B cell (primary cell): ENCODE data around the gene PIAS4. TPM values are rescaled to one million over a fixed set of nuclear protein-coding genes. Genes with fewer than 3 reads are reported as not detected.

Source experiments
- ATAC-seq: fragments of 200-7000 bp; cut with Tn5 transposase; one replicate; pipeline ENCODE4 v1.10.0; 2021; ENCODE audit warnings: low read depth, mild to moderate bottlenecking, moderate number of reproducible peaks, moderate library complexity
- CTCF ChIA-PET: fragments of 350-600 bp; sonication (Branson Sonifier 250); formaldehyde crosslinking; loops from one replicate; lab custom pipeline; 2021; ENCODE audit warnings: antibody characterized with exemption, inconsistent platforms; lab: Charles Lee
- POLR2A ChIA-PET: fragments of 350-600 bp; sonication (Branson Sonifier 250); formaldehyde crosslinking; loops from one replicate; lab custom pipeline; 2021; ENCODE audit warnings: antibody characterized with exemption; lab: Charles Lee
- DNase-seq: peaks from one replicate; pipeline ENCODE4 v3.0.0; 2013
- H2AFZ ChIP-seq: 2 replicates; pipeline ENCODE4 v1.6.1; 2012; ENCODE audit warnings: mild to moderate bottlenecking, low read depth, low read length; ENCODE audit not compliant: insufficient read depth, poor library complexity, severe bottlenecking
- H3K27ac ChIP-seq, 2 donors: 1 replicate in 1 of 2; 2 replicates in 1 of 2; pipeline ENCODE4 v1.5.1; 2012 to 2013; ENCODE audit warnings: low read length in 2 of 2, mild to moderate bottlenecking in 2 of 2, moderate library complexity in 1 of 2
- H3K27me3 ChIP-seq, 4 experiments: fragments of 200-600 bp in 1 of 4; sonication (generic) in 1 of 4; replicated peaks in 1 of 4; 1 replicate in 2 of 4; 2 replicates in 2 of 4; pipeline versions ENCODE4 v1.6.1 to v1.7.0; 2013 to 2016; ENCODE audit warnings: low read length in 3 of 4, mild to moderate bottlenecking in 2 of 4, mixed read lengths in 1 of 4, moderate library complexity in 1 of 4; ENCODE audit not compliant: insufficient read depth in 4 of 4, control insufficient read depth in 3 of 4; ENCODE audit errors: control extremely low read depth in 1 of 4
- H3K36me3 ChIP-seq, 2 experiments: replicated peaks in 1 of 2; 1 replicate in 1 of 2; 2 replicates in 1 of 2; pipeline versions ENCODE4 v1.6.1 to v1.7.1; 2013; ENCODE audit warnings: low read length in 1 of 2; ENCODE audit not compliant: insufficient read depth in 2 of 2, control insufficient read depth in 1 of 2; ENCODE audit errors: control extremely low read depth in 1 of 2, extremely low read depth in 1 of 2
- H3K4me1 ChIP-seq, 2 donors: fragments of 200-600 bp in 1 of 2; sonication (generic) in 1 of 2; 1 replicate in 1 of 2; 2 replicates in 1 of 2; pipeline versions ENCODE4 v1.5.1 to v1.6.1; 2013 to 2017; ENCODE audit warnings: low read length in 2 of 2; ENCODE audit not compliant: control insufficient read depth in 2 of 2, insufficient read depth in 2 of 2
- H3K4me2 ChIP-seq: replicated peaks from 2 replicates; pipeline ENCODE3; 2012; ENCODE audit warnings: mild to moderate bottlenecking, low read depth, low read length; ENCODE audit not compliant: poor library complexity, severe bottlenecking
- H3K4me3 ChIP-seq, 5 experiments: fragments of 200-600 bp in 1 of 5; sonication (generic) in 1 of 5; 1 replicate in 3 of 5; 2 replicates in 2 of 5; pipeline versions ENCODE4 v1.5.1 to v1.7.0; 2011 to 2016; ENCODE audit warnings: low read length in 4 of 5, mild to moderate bottlenecking in 4 of 5, low read depth in 2 of 5, control low read depth in 1 of 5, moderate library complexity in 1 of 5; ENCODE audit not compliant: insufficient read depth in 1 of 5; ENCODE audit errors: control extremely low read depth in 1 of 5, extremely low read depth in 1 of 5
- H3K79me2 ChIP-seq: fragments of 200-600 bp; sonication (generic); one replicate; pipeline ENCODE4 v1.6.0; 2016; ENCODE audit warnings: low read length; ENCODE audit not compliant: control insufficient read depth, insufficient read depth
- H3K9ac ChIP-seq: fragments of 200-600 bp; sonication (generic); 2 replicates; pipeline ENCODE4 v1.6.1; 2017; ENCODE audit warnings: mild to moderate bottlenecking, low read length, moderate library complexity
- H3K9me3 ChIP-seq, 3 donors: one replicate each; pipeline versions ENCODE4 v1.6.1 to v1.7.1; 2013; ENCODE audit warnings: low read length in 2 of 3; ENCODE audit not compliant: control insufficient read depth in 2 of 3, insufficient read depth in 1 of 3; ENCODE audit errors: control extremely low read depth in 1 of 3
- H4K20me1 ChIP-seq: 2 replicates; pipeline ENCODE4 v1.6.0; 2012; ENCODE audit warnings: mild to moderate bottlenecking, low read length; ENCODE audit not compliant: insufficient read depth, control insufficient read depth, poor library complexity, severe bottlenecking
- H3K27ac Mint-ChIP-seq: one replicate; pipeline ENCODE4 v1.8.0; 2021; ENCODE audit warnings: mixed read lengths
- H3K27me3 Mint-ChIP-seq: one replicate; pipeline ENCODE4 v1.8.0; 2021; ENCODE audit warnings: mixed read lengths
- H3K4me1 Mint-ChIP-seq: one replicate; pipeline ENCODE4 v1.8.0; 2021; ENCODE audit warnings: mixed read lengths
- H3K4me3 Mint-ChIP-seq: one replicate; pipeline ENCODE4 v1.8.0; 2021; ENCODE audit warnings: mixed read lengths
- H3K9me3 Mint-ChIP-seq: one replicate; pipeline ENCODE4 v1.8.0; 2022; ENCODE audit warnings: mixed read lengths; ENCODE audit not compliant: insufficient read depth
- CTCF ChIP-seq: fragments of 200-600 bp; IDR thresholded peaks from one replicate; pipeline ENCODE4 v1.8.0; 2022; ENCODE audit warnings: antibody characterized with exemption, mild to moderate bottlenecking
- EZH2 ChIP-seq: IDR thresholded peaks from 2 replicates; pipeline ENCODE4 v1.6.1; 2012; ENCODE audit warnings: borderline replicate concordance, low read depth, mild to moderate bottlenecking, moderate library complexity, low read length; ENCODE audit not compliant: insufficient read depth, poor library complexity, severe bottlenecking
- WGBS: methylation state at CpG from one replicate; pipeline ENCODE4 v1.1.5; 2013; ENCODE audit warnings: missing lambda C conversion rate; ENCODE audit not compliant: insufficient coverage; 5-methylcytosine and 5-hydroxymethylcytosine counted together
- intact Hi-C: fragments of 100-400 bp; cut with micrococcal nuclease; formaldehyde crosslinking; loops from one replicate; pipeline ENCODE4 v1.10.0; 2022
- polyA plus RNA-seq: library from polyadenylated mRNA; depleted of rRNA; stranded (reverse); fragments of >200 nt; gene quantifications from 2 replicates; pipeline ENCODE4 v1.2.3, GENCODE V29; 2012
- total RNA-seq, 2 donors: library from RNA; stranded (reverse); fragments of 120-200 nt in 1 of 2; gene quantifications; 1 replicate in 1 of 2; 2 replicates in 1 of 2; pipeline versions ENCODE4 v1.2.3 to v1.2.4, GENCODE V29; 2013 to 2022

Gene PIAS4
- total and polyA plus RNA-seq, 2 donors (not counting 1 experiment from before 2014, with no cell fraction given), result 13.7 to 56.8 TPM

DNA sequence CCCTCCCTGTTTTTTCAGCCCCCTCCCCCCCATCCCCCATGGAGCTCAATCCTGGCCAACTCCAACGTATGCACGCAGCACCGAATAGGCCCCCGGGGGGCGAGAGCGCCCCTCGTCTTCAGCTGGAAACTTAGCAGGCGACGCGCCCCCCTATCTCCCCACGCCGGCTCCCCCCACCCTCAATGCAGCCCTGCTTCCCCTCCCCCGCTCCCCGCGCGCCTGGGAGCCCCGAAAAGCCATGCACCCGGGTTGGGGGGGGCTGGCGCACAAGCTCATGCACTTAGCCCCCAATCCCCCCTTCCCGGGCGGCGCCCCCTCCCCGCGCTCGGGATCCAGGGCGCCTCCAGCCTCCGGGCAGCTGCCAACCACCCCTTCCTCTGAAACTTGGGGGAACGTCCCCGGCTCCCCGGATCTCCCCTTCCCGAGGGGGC lies 58.7 kb downstream of the PIAS4 start:
- peaks cover 49% of the 10 kb centered on the region for H3K79me2 ChIP-seq
- H3K4me1 Mint-ChIP-seq, result peaks cover 37% of the 10 kb centered on the region
- peak overlapping the region; percentile 61 for H3K27ac Mint-ChIP-seq
- no peaks in the 10 kb centered on the region for H3K27me3 Mint-ChIP-seq
- H2AFZ ChIP-seq, result peak overlapping the region; percentile 77
- POLR2A ChIA-PET, result interaction anchor here (0.5 to 3.0 kb wide), 13 partner anchors 12 to 386 kb away, joined by 3 to 27 read pairs (median 7); partner anchors contain the start of genes EEF2, PIAS4 and YJU2
- peaks cover 40% of the 10 kb centered on the region for H4K20me1 ChIP-seq
- 1% methylated on average over 25 of the region's 31 CpGs for WGBS
- peak overlapping the region; percentile 73 for H3K27ac ChIP-seq
- ATAC-seq (no peak), DNase-seq (no peak)
- no peaks in the 10 kb centered on the region for H3K9me3 ChIP-seq
- peak overlapping the region; percentile 84 for H3K9ac ChIP-seq
- intact Hi-C loops, result loop anchor here (1.0 to 10.0 kb wide), 5 partner anchors 58 to 891 kb away; partner anchors contain the start of genes ANKRD24, EEF2, MAP2K2 and PIAS4
- H3K9me3 Mint-ChIP-seq, result no peaks in the 10 kb centered on the region
- H3K4me3 ChIP-seq, result peak overlapping the region in 4 of 5 experiments; percentile 82 to 90 (median 89)
- H3K4me2 ChIP-seq, result peak overlapping the region; percentile 95
- H3K4me1 ChIP-seq, result peaks cover 52 to 57% of the 10 kb centered on the region in 2 donors
- CTCF ChIA-PET, result interaction anchor here (0.7 kb wide), 1 partner anchor 81 kb away, joined by 3 read pairs; the partner anchor contains the start of gene EEF2
- peaks cover 0 to 18% of the 10 kb centered on the region in 2 experiments for H3K36me3 ChIP-seq
- no peaks in the 10 kb centered on the region for H3K27me3 ChIP-seq
- peak overlapping the region; percentile 68 for H3K4me3 Mint-ChIP-seq
- TF ChIP-seq CTCF (no peak), EZH2 (no peak)
